ENCODE results near the gene CANT1.

- TF ChIP-seq GATA3 (IDR thresholded peaks at IDR 0.05; ENCODE audit: low read depth, low read length) (no peak), GATA2 (IDR thresholded peaks at IDR 0.05; ENCODE audit: low read depth, low read length) (no peak)
These were observed 12.8 kb downstream of the CANT1 start for GRCh38 chr17:78996781-78997201.
